HuH-7.5 (cell line): ENCODE results near the gene CENPW.
A peak's percentile ranks its signal among the peaks of the same experiment; 100 is the strongest.

Experiments used
- DNase-seq: peaks from one replicate; pipeline ENCODE4 v3.0.0; 2011; ENCODE audit warnings: low spot score

CENPW gene

GRCh38 chr6:126339796-126340609, at the start of gene CENPW:
Gene CENPW, plus strand, starts transcription at chr6:126340115. Its CDS starts 159 bp downstream, at chr6:126340274.
- peak; percentile 51 for DNase-seq

- no peak for DNase-seq
Measured at GRCh38 chr6:126293891-126294524, 45.9 kb upstream of the CENPW start.

GRCh38 chr6:126300126-126300525, 39.8 kb upstream of the CENPW start:
- no peak for DNase-seq

GRCh38 chr6:126300735-126301134, 39.2 kb upstream of the CENPW start:
- no peak for DNase-seq

- DNase-seq = no peak
Measured at GRCh38 chr6:126302191-126302590, 37.7 kb upstream of the CENPW start.

GRCh38 chr6:126307849-126308248, 32.1 kb upstream of the CENPW start:
- no peak for DNase-seq

GRCh38 chr6:126308362-126308761, 31.6 kb upstream of the CENPW start:
- no peak for DNase-seq

GRCh38 chr6:126312013-126312665, 27.8 kb upstream of the CENPW start:
- DNase-seq = peak; percentile 38

- DNase-seq = no peak
Measured at GRCh38 chr6:126313941-126314340, 26.0 kb upstream of the CENPW start.

- DNase-seq = no peak
Measured at GRCh38 chr6:126318797-126319196, 21.1 kb upstream of the CENPW start.

GRCh38 chr6:126333729-126334128, 6.2 kb upstream of the CENPW start:
- no peak for DNase-seq

- DNase-seq = no peak
Measured at GRCh38 chr6:126335210-126335609, 4.7 kb upstream of the CENPW start.

- peak; percentile 14 for DNase-seq
Measured at GRCh38 chr6:126337323-126337722, 2.6 kb upstream of the CENPW start.

- no peak for DNase-seq
Measured at GRCh38 chr6:126341126-126341525, 1.2 kb downstream of the CENPW start.

GRCh38 chr6:126344181-126344580, 4.3 kb downstream of the CENPW start:
- no peak for DNase-seq

- DNase-seq = no peak
Measured at GRCh38 chr6:126351960-126352359, 12.0 kb downstream of the CENPW start.

- DNase-seq = no peak
Measured at GRCh38 chr6:126352514-126352913, 12.6 kb downstream of the CENPW start.

GRCh38 chr6:126356526-126356925, 16.6 kb downstream of the CENPW start:
- no peak for DNase-seq

- DNase-seq = no peak
Measured at GRCh38 chr6:126359936-126360537, 20.1 kb downstream of the CENPW start.

GRCh38 chr6:126361832-126362440, 22.0 kb downstream of the CENPW start:
- no peak for DNase-seq

GRCh38 chr6:126367849-126368248, 27.9 kb downstream of the CENPW start:
- DNase-seq = no peak

GRCh38 chr6:126372626-126373025, 32.7 kb downstream of the CENPW start:
- DNase-seq = no peak
